Measurements from ENCODE around the gene INVS.

DNA sequence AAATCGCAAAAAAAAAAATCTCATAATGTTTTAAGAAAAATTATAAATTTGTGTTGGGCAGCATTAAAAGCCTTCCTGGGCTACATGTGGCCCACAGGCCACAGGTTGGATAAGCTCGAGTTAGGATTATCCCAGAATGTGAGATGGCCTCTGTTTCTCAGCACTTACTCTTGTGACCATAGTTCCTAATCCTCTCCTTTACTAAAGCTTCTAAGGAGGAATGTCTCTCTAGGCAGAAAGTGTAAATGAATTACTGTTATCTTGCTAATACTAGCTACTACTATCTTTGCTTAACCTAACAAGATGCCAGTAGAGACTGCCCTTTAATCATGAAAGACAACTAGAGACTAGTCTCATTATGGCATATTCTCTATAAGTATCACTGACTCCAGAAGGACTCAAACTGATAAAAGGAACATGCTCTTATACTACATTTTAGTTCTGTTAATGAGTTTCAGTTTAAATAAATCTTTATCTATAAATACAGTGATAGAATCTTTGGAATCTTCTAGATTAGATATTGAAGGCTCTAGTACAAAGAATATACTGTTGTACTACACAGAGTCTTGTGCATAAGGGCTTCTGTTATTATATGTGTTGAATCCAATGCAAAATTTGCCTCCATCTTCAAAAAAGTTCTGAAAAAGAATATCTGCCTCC lies 13.8 kb downstream of the INVS start:
- no peak for TF ChIP-seq CTCF (IDR thresholded peaks at IDR 0.05)
- TF ChIP-seq POLR2A (IDR thresholded peaks at IDR 0.05), result no peak

All from suprapubic skin (tissue), 3 donors.